Pancreas (tissue), 10 donors: ENCODE results near the gene SOD1. TPM values are rescaled to one million over a fixed set of nuclear protein-coding genes. Genes with fewer than 3 reads are reported as not detected.

Source experiments
- ATAC-seq, 4 donors: fragments of 200-7000 bp; cut with Tn5 transposase; one replicate each; pipeline versions ENCODE4 v1.8.0 to v1.9.1; 2020; ENCODE audit warnings: mild to moderate bottlenecking in 4 of 4, moderate library complexity in 4 of 4
- DNase-seq, 6 donors: peaks; one replicate each; pipeline ENCODE4 v3.0.0-alpha.2; 2020
- FAIRE-seq: peaks from 2 replicates; lab custom pipeline; 2012; peaks lifted over from hg19 to GRCh38; lab: Jason Lieb, UNC
- H3K27ac ChIP-seq, 4 donors: fragments of 200-600 bp; sonication (generic); 1 replicate in 3 of 4; 2 replicates in 1 of 4; pipeline versions ENCODE4 v1.5.0 to v1.8.0; 2020
- H3K27me3 ChIP-seq, 4 donors: fragments of 200-600 bp; one replicate each; pipeline ENCODE4 v1.8.0; 2021
- H3K36me3 ChIP-seq, 3 donors: fragments of 200-600 bp; sonication (generic) in 1 of 3; one replicate each; pipeline versions ENCODE4 v1.5.0 to v1.8.0; 2020 to 2021
- H3K4me1 ChIP-seq, 3 donors: fragments of 200-600 bp; one replicate each; pipeline ENCODE4 v1.8.0; 2021
- H3K4me3 ChIP-seq, 4 donors: fragments of 200-600 bp; sonication (generic) in 2 of 4; one replicate each; pipeline versions ENCODE4 v1.5.0 to v1.8.0; 2020 to 2021
- H3K9me3 ChIP-seq, 4 donors: fragments of 200-600 bp; one replicate each; pipeline ENCODE4 v1.8.0; 2021
- WGBS, 2 donors: extraction: QIAGEN DNeasy Blood & Tissue Kit; methylation state at CpG; one replicate each; pipeline ENCODE4 v1.1.7; 2013; 5-methylcytosine and 5-hydroxymethylcytosine counted together
- intact Hi-C, 3 donors: fragments of 100-400 bp; cut with DNase I; formaldehyde crosslinking; loops; one replicate each; pipeline versions ENCODE4 v1.11.1 to v1.14.2; 2022
- polyA plus RNA-seq, 2 donors: library from polyadenylated mRNA; stranded (reverse); fragments of 200-250 nt; gene quantifications; one replicate each; pipeline ENCODE4 v1.2.3, GENCODE V29; 2013
- total RNA-seq, 6 donors: library from RNA; stranded (reverse); fragmentation: NEBNext Ultra II Directional in 4 of 6; extraction: Animal tissue kit (Norgen Biotek cat#: 25700) in 4 of 6; gene quantifications; one replicate each; pipeline versions ENCODE4 v1.2.1 to v1.2.4, GENCODE V29; 2021 to 2023
- TF ChIP-seq, protein P1 (sequence below), 4 donors: fragments of 200-600 bp; sonication (generic) in 3 of 4; IDR thresholded peaks; one replicate each; pipeline versions ENCODE4 v1.5.0 to v1.8.0; 2021; ENCODE audit warnings: antibody characterized with exemption in 4 of 4
- donor health status: healthy with polysubstance abuse.
- donor health status: DM: no; HTN: no; CAD: no; lungs with moderate emphysema.
- donor health status: DM: no; HTN: no; CAD: no.
- donor health status: control.
- donor health status: control.
- donor health status: Bipolar disorder and iron deficiency.
- donor health status: DM: yes; HTN: yes; CAD: no.
- donor health status: DM: no; HTN: no; CAD: no.
- donor health status: DM: no; HTN: no; CAD: no.
- donor health status: DM: yes; HTN: yes; CAD: no.

Gene SOD1
- total and polyA plus RNA-seq, 8 donors = 35.3 to 191 (median 59.7) TPM

DNA sequence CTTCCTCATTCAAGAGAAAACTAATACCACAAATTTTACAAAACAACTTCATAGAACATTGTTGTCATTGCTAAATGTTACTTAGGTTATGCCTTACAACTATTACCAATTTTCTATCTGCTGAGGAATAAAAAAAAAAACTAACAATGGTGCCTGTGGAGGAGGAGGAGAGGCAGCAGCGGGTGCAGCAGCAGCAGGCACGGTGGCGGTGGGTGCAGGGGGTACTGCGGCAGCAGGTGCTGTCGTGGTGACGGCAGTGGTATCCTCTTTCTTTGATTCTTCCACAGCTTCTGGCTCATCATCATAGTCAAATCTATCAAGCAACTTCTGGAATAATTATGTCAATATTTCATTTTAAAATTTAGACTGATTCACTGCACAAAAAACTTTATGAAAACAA lies 36.9 kb downstream of the SOD1 start:
- intact Hi-C loops = no loop called here
- WGBS, 2 donors = 94 to 96% methylated on average over 6 of the region's 6 CpGs

DNA sequence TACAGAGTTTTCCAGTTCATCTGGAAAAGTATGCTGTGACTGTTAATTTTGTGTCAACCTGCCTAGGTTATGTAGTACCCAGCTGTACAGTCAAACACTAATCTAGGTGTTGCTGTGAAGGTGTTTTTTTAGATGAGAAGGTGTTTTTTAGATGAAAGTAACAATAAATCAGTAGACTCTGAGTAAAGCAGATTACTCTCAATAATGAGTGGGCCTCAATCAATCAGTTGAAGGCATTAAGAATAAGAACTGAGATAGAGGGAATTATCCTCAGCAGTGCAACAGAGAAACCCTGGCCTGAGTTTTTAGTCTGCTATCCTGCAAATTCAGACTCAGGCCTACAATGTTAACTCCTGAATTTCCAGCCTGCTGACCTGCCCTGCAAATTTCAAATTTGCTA lies 39.0 kb downstream of the SOD1 start:
- TF ChIP-seq, protein P1, sequence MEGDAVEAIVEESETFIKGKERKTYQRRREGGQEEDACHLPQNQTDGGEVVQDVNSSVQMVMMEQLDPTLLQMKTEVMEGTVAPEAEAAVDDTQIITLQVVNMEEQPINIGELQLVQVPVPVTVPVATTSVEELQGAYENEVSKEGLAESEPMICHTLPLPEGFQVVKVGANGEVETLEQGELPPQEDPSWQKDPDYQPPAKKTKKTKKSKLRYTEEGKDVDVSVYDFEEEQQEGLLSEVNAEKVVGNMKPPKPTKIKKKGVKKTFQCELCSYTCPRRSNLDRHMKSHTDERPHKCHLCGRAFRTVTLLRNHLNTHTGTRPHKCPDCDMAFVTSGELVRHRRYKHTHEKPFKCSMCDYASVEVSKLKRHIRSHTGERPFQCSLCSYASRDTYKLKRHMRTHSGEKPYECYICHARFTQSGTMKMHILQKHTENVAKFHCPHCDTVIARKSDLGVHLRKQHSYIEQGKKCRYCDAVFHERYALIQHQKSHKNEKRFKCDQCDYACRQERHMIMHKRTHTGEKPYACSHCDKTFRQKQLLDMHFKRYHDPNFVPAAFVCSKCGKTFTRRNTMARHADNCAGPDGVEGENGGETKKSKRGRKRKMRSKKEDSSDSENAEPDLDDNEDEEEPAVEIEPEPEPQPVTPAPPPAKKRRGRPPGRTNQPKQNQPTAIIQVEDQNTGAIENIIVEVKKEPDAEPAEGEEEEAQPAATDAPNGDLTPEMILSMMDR (IDR thresholded peaks at IDR 0.05) = no peak
- Histone ChIP-seq H3K4me1 (no peaks in the 10 kb centered on the region), H3K36me3 (peaks cover 5 to 68% (median 13%) of the 10 kb centered on the region in 3 donors), H3K27ac (no peak overlapping the region), H3K27me3 (no peaks in the 10 kb centered on the region), H3K4me3 (no peak overlapping the region), H3K9me3 (no peaks in the 10 kb centered on the region)
- intact Hi-C loops = no loop called here
- FAIRE-seq (no peak), ATAC-seq (no peak), DNase-seq (no peak)

More for the DNA sequence above, 36.9 kb downstream of the SOD1 start:
- H3K36me3 ChIP-seq = peaks cover 5 to 68% (median 11%) of the 10 kb centered on the region in 3 donors
- DNase-seq (no peak), ATAC-seq (no peak), FAIRE-seq (no peak)
- H3K4me1 ChIP-seq = no peaks in the 10 kb centered on the region
- no peaks in the 10 kb centered on the region for H3K27me3 ChIP-seq
- no peak overlapping the region for H3K4me3 ChIP-seq
- H3K27ac ChIP-seq = no peak overlapping the region
- no peaks in the 10 kb centered on the region for H3K9me3 ChIP-seq
- TF ChIP-seq, protein P1 (IDR thresholded peaks at IDR 0.05) = no peak

DNA sequence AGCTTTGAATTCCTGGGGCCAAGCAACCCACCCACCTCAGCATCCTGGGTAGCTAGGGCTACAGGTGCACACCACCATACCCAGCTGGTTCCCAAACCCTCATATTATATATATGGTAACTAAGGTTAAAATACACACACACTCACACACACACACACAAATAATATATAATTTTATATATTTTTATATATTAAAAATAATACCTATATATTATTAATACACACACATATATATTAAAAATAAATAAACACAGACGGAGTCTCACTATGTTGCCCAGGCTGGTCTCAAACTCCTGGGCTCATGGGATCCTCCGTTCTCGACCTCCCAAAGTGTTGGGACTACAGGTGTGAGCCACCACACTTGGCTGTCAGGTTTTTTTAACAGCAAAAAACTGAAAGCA lies 40.5 kb downstream of the SOD1 start:
- H3K27ac ChIP-seq = no peak overlapping the region
- FAIRE-seq (no peak), DNase-seq (no peak), ATAC-seq (no peak)
- H3K9me3 ChIP-seq = no peaks in the 10 kb centered on the region
- H3K27me3 ChIP-seq = no peaks in the 10 kb centered on the region
- intact Hi-C loops = no loop called here
- whole genome bisulfite sequencing, 2 donors = 97 to 98% methylated on average over 3 of the region's 3 CpGs
- no peak overlapping the region for H3K4me3 ChIP-seq
- TF ChIP-seq, protein P1 (IDR thresholded peaks at IDR 0.05) = no peak
- peaks cover 5 to 55% (median 13%) of the 10 kb centered on the region in 3 donors for H3K36me3 ChIP-seq
- H3K4me1 ChIP-seq = no peaks in the 10 kb centered on the region

DNA sequence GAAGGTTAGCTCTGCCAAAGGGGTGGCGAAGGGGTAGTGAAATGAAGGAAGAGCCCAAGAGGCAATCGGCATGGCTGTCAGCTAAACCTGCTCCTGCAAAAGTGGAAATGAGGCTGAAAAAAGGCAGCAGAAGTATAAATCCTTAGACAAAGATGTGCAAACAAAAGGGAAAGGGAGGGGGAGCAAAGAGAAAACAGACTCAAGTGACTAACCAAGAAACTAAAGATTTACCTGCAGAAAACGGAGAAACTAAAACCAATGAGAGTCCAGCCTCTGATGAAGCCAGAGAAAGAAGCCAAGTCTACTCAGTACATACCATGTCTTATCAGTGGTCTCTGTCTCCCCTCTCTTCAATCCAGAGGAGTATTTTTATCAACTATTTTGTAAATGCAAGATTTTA lies 47.1 kb downstream of the SOD1 start:
- ATAC-seq (no peak), FAIRE-seq (no peak), DNase-seq (no peak)
- TF ChIP-seq, protein P1 (IDR thresholded peaks at IDR 0.05) = no peak
- 87 to 88% methylated on average over 3 of the region's 3 CpGs for WGBS, 2 donors
- Histone ChIP-seq H3K27ac (no peak overlapping the region), H3K36me3 (peaks cover 0 to 18% (median 1%) of the 10 kb centered on the region in 3 donors), H3K4me1 (peaks cover 0 to 10% (median 0%) of the 10 kb centered on the region in 3 donors), H3K27me3 (no peaks in the 10 kb centered on the region), H3K9me3 (no peaks in the 10 kb centered on the region), H3K4me3 (no peak overlapping the region)
- intact Hi-C loops = no loop called here

DNA sequence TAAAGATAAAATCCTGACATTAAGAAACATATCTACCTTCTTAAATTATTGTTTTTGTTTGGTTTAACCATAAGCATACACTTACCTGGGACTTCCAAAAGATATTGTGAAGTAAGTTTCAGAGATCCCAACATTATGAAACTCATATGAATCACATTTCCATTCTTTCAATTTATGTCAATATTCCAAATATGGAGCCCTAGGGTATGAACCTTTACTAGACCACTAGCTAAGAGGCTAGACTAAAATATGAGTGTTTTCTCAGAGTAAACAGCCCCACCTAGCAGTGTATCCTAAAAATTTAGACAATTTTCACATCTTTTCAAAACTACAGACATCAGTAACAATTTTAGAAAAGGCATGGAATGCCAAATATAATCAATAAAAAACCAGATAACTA lies 48.0 kb downstream of the SOD1 start:
- intact Hi-C loops = no loop called here
- DNase-seq = no peak
- FAIRE-seq = peak; percentile 65
- Histone ChIP-seq H3K27me3 (no peaks in the 10 kb centered on the region), H3K9me3 (no peaks in the 10 kb centered on the region), H3K4me3 (no peak overlapping the region), H3K4me1 (peaks cover 0 to 14% (median 0%) of the 10 kb centered on the region in 3 donors), H3K27ac (no peak overlapping the region), H3K36me3 (peaks cover 0 to 11% (median 0%) of the 10 kb centered on the region in 3 donors)
- no peak for ATAC-seq
- TF ChIP-seq, protein P1 (IDR thresholded peaks at IDR 0.05) = no peak
